ENCODE data around the gene ASS1.
"Not testable (repeated sequence)": the region's sequence is repeated elsewhere in the genome, so short reads cannot be mapped to it uniquely, and the experiment has no call there.

The ASS1 gene

DNA sequence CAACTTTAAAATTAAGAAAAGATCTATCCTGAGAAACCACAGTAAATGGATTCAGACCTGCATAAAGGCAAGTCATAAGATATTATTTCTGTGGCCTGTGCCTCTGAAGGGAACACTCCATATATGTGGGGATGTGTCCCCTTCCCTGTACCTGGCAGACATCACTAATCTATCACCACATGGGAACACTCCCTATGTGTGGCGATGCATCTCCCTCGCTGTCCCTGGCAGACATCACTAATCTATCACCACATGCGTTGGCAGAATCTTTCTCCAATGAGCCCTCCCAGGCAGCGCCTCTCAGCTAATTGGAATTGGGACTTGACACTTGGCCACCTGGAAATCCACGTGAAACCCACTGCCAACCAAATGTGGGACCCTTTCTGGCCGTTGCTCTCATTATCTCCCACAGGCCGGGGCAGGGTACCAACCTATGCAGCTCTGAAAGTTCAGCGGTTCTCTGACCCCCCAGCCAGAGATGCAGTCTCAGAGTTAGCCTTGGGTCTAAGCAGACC, 25.2 kb upstream of the ASS1 start:
- DNase-seq: no peak

DNA sequence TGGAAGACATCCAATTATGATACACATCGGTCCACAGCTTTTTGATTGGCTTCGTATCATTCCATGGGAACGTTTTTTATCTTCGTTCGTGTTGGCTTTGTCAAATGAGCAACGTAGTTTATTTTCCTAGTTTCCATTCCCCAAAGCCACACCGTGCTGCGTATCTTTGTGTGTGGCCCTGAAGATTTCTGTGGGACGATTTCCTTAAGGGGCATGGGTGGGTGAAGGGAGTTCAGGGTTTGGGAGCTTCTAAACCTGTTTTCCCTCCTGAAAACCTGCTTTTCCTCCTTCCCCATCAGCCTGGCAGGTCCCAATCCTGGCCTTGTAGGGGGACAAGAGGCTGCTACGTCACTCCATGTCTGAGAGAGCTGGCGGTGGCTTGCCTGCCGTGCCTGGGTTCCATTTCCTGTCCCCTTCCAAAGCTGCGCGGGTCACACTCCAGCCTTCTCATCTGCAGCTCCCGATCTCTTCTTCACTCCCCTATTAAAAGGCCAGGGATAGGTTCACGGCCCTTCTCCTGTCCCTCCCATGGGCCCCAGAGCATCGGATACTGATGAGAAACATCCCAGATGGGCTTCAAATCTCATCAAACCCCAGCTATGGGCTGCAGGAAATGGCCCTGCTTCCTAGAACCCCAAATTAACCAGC, 23.5 kb upstream of the ASS1 start:
- DNase-seq: no peak

DNA sequence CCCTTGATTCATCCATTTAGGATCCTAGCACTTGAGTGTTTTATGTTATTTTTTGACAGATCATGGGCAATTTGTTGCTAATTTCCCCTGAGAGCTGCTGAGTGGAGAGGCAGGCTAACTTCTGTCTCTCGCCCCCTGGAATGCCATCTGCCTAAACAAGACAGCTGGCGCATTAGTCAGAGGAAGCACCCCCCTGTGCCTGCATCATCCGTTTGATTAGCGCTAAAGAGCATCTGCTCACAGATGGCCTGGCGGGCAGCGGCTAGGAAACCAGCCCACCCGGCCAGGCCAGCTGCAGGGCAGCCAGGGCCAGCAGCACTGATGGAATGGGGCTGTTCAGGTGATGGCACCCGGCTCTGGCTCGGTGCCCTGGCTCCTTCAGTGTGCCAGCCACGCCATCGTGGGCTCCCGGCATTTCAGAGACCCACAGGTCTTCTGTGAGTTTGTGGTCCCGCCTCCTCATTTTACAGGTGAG, 22.9 kb upstream of the ASS1 start:
- DNase-seq: no peak

DNA sequence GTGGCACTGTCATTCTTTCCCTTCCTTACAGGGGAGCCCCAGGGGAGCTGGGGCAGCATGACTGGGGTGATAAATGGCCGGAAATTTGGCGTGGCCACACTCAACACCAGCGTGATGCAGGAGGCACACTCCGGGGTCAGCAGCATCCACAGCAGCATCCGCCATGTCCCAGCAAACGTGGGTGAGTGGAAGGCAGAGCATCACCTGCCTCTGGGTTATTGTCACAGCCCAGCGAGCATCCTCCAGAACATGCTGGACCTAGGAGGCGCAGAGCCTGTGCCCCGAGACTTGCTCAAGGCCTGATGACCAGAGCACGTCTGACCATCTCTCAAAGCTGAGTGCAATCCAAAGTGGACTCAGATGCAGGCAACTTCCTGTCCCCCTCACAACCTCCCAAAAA, 22.2 kb upstream of the ASS1 start:
- no peak for DNase-seq

DNA sequence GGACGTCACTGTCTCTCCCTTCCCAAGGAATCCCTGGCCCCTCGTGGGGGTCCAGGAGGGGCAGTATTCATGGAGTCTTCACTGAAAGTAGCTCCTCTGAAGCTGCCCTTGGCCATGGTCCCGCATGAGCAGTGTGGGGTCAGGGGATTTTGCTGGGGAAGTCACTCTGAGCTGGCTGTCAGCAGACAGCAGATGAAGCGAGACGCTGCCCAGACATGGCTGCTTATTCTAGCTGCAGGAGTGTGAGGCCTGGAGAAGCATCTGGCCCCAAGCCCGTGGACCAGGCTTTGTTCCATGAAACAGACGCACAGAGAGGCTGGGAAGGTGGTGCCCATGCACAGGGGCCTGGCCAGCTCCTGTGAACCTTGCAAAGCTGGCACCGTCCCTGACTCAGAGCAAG, 21.5 kb upstream of the ASS1 start:
- no peak for DNase-seq

DNA sequence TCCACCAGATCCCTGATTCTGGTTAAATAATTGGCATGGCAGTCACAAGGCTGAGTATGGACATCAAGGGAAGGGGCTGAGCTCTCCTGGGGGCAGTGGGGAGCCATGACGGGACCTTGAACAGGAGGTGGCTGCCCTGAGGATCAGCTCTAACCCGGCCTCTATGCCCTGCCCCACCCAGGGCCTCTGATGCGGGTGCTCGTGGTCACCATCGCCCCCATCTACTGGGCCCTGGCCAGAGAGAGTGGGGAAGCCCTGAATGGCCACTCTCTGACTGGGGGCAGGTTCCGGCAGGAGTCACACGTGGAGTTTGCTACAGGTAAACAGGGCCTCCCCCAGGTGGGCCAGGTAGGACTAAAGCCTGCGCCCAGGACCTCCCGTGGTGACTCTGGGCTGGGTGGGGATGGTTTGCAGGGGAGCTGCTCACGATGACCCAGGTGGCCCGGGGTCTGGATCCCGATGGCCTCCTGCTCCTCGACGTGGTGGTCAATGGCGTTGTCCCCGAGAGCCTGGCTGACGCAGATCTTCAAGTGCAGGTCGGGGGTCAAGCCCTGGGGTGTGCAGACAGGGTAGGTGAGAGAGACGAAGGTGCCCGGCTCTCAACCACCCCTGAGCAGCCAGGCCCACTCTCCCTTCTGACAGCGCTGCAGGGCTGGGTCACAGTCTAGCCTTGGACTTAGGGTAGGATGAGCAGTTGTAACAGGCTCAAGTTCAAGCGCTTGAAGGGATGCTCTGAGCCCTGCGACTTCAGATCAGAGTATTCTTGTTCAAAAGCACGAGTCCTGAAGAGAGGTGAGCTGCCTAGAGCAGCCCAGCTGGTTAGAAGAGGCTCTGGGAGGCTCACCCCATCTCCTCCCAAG, 19.9 kb upstream of the ASS1 start:
- no peak for DNase-seq

DNA sequence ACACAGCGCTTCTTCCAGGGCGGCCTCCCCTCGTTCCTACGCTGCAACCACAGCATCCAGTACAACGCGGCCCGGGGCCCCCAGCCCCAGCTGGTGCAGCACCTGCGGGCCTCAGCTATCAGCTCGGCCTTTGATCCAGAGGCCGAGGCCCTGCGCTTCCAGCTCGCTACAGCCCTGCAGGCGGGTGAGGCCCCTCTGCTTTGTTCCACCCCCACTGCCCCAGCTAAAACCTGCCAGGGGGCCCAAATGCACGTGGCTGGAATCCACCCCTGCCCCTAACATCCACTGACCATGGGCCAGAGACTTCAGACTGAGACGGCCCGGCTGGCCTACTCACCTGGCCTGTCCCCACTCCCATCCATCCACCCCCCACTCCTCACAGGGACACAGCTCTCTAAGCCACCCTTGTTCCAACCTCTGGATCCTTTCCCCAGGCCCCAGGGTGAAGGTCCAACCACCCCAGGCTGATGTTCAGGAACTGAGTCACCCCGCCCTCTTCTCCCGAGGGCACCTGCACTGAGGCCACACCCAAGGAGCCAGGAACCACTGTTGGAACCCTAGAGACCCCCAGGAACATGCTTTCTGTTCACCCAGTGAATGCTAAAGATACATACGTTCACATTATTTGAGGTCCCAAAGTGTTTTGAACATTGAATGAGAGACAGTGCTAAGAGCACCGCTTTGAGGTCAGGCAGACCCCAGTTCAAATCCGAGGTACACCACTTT, 18.9 kb upstream of the ASS1 start:
- no peak for DNase-seq

DNA sequence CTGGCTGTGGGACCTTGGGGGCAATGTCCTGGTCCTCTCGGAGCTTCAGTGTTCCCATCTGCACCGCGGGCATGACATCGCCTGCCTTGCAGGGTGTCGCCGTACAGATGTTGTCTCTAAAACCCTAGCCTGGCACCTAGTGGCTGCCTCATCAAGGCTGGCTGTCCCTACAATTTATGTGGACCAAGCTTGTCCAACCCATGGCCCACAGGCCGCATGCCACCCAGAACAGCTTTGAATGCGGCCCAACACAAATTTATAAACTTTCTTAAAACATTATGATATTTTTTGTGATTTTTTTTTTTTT, 18.3 kb upstream of the ASS1 start:
- no peak for DNase-seq

DNA sequence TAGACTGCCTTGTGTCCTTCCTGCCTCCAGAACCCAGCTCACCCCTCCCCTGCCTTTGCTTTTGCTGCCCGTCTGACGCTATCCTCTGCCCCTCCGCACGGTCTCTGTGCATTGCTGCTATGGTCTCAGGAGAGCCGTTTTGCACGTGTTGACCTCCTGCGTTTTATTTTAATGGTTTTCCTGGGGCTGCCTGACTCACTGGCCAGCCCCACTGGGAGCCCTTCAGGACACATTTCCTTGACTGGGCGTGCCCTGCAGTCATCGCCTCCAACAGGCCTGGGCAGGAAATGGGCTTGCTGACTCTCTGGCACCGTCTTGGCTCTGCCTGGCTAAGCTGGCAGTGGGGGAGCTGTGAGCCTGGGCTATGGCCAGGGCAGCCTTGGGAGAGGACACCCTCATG, 17.9 kb upstream of the ASS1 start:
- no peak for DNase-seq

DNA sequence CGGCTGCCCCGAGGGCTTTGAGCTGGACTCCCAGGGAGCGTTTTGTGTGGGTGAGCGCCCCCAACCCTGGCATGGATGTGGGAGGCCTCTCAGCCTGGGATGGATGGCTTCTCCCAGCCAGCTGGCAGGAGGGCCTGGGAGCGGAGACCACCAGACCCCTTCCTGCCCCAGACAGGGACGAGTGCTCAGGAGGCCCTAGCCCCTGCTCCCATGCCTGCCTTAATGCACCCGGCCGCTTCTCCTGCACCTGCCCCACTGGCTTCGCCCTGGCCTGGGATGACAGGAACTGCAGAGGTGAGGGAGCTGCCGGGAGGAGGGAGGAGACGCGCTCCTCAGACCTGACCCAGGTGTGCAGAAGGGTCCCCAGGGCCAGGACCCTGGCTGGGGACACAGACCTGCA, 17.4 kb upstream of the ASS1 start:
- DNase-seq: no peak

DNA sequence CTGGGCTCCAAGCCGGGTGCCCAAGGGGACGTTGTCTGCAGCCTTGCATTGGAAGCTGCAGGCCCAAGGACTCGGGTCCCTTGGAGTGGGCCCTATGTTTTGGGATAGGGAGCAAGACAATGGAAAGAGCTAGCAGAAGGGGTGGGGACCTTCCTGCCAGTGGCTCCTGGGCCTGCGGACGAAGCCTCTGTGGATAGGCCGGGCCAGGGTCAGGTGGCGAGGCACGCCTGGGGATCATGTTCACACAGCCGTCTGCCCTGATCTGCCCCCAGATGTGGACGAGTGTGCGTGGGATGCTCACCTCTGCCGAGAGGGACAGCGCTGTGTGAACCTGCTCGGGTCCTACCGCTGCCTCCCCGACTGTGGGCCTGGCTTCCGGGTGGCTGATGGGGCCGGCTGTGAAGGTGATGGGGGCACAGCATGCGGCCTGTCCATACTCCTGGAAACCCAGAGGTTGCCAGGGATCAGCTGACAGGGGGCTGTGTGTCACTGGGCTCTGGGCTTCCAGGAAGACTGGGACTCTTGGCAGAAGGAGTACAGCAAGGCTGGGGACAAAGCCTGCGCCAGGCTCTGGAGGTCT, 16.6 kb upstream of the ASS1 start:
- DNase-seq: no peak

DNA sequence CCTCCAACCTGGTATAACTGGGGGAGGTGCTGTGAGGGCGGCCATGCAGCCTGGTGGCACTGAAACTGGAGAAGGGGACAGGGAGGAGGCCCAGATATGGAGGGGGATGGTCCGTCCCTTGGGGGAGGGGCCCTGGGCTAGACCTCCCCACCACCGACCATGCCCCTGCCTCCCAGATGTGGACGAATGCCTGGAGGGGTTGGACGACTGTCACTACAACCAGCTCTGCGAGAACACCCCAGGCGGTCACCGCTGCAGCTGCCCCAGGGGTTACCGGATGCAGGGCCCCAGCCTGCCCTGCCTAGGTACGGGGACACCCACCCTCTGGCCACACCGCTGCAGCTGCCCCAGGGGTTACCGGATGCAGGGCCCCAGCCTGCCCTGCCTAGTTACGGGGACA, 15.4 kb upstream of the ASS1 start:
- no peak for DNase-seq

DNA sequence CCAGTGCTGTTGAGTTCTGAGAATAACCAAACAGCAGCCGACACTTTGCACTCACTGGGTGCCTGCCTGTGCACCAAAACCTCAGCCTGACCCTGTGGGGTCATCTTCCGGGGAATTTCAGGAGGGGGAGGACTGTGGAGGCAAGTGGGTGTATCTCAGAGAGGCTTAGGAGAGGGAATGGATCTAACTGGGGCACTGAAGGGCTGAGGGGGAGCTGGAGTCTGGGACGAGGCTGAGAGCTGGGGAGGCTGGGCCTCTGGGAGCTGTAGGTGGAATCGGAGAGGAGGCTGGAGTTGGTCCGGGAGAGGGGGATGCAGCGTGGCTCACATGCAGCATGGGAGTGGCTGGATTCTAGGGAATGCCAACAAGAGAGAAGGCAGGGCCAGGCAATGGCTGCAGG, 14.9 kb upstream of the ASS1 start:
- DNase-seq: no peak

DNA sequence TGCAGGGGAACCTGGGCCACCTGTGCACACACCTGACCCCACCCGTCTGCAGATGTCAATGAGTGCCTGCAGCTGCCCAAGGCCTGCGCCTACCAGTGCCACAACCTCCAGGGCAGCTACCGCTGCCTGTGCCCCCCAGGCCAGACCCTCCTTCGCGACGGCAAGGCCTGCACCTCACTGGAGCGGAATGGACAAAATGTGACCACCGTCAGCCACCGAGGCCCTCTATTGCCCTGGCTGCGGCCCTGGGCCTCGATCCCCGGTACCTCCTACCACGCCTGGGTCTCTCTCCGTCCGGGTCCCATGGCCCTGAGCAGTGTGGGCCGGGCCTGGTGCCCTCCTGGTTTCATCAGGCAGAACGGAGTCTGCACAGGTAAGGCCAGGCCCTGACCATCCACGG, 14.5 kb upstream of the ASS1 start:
- no peak for DNase-seq

DNA sequence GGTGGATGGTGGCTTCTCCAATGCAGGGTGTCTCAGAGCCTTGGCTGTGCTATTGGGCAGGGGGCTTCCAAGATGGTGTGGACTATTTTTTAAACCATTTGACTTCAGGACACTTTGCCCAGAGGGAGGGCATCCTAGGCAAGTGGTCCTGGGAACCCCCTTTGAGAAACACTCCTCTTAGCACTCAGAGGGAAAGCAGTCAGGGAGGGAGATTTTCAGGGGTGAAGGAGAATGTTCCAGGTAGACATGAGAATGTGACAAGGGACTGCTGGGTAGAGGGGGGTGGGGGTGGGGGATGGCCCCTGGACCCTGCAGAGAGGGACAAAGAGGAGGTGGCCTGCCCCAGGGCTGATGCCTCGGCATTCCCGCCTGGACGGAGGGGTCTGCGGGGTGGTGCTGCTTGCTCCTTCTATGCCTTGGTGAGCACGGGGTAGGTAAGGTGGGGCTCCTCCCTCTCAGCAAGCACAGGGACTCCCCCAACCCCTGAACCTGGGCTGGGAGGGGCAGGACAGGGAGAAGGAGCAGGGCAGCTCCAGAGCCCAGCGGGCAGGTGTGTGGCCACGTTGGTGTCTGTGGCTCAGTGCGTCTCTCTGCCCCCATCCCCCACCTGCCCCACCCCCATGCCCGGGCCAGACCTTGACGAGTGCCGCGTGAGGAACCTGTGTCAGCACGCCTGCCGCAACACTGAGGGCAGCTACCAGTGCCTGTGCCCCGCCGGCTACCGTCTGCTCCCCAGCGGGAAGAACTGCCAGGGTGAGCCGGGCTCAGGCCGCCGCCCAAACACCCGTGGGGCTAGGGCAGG, 13.8 kb upstream of the ASS1 start:
- no peak for DNase-seq

DNA sequence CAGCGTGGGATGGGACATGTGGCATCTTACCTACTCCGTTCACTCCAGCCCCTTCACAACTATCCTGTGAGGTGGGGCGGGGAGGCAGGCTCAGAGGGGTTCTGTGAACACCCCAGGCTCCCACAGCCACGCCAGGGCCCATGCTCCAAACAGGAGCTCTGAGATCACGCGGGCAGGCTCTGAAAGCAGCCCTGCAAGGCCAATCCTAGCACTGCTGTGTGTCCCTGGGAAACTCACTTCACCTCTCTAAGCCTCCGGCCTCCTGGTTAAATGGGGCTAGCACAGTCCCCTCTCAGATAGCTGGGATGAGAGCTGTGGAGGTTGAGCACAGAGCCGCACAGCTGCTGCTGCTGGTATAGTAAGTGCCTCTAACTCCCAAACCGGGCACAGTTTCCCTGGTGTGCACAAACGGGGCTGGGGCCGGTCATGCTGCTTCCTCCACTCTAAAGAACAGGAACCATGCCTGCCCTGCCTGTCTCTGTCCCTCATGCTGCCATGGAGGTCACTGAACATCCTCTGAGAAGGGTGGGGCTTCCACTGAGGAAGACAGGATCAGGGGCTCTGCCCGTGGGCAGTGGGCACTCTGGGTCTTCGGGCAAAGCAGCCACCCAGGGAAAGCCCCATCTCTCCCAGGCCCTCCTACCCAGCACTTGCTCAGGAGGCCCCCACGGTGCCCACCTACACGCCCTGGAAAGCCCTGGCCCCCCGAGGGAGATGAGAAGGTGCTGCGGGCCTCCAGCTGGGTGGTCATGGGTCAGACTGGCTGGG, 13.0 kb upstream of the ASS1 start:
- no peak for DNase-seq

DNA sequence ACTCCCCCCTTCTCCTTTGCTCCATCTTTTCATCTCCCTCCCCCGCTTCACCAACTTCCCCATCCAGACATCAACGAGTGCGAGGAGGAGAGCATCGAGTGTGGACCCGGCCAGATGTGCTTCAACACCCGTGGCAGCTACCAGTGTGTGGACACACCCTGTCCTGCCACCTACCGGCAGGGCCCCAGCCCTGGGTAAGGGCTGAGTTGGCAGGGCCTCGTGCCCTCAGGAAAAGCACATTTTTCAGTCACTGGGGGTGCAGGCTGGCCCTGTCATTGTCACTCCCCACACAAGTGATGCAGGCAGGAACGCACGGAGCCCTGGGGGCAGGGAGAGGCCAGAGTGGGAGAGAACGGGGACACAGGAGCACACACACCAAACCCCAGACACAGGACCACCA, 12.4 kb upstream of the ASS1 start:
- DNase-seq: no peak

DNA sequence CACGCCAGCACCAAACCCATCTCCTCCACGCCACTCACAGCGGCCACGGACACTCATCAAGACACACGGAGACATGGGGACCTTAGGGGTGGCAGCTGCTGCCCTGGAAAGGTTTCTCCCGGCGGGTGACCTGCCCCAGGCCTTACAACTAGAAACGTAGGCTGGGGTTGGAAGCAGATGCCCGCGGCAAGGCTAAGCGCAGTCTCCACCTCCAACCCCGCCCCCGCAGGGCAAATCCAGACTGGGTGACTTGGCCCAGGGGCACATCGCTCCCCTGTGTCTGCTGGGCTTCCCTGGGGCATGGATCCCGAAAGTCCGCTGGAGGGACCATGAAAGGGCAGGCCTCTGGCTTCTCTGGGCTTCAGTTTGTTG, 12.0 kb upstream of the ASS1 start:
- DNase-seq: no peak

DNA sequence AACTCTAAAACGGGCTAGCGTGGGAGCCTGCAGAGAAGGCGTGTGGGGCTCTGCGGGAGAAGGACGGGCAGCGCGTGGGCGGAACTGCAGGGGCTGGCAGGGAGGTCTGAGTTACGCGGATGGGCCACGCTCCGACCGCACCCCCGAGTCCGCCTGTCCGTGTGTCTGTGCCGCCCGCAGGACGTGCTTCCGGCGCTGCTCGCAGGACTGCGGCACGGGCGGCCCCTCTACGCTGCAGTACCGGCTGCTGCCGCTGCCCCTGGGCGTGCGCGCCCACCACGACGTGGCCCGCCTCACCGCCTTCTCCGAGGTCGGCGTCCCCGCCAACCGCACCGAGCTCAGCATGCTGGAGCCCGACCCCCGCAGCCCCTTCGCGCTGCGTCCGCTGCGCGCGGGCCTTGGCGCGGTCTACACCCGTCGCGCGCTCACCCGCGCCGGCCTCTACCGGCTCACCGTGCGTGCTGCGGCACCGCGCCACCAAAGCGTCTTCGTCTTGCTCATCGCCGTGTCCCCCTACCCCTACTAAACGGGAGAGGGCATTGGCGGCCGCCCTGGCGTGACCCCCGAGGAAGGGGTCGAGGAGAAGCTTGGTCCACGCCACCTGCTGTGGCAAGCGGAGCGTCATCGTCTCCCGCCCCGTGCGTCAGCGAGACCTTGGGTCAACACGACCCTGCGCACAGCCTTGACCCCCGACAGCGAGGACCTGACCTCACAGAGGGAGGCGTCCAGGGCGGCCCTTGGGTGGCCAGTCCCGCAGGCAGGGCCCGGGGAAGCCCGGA, 11.4 kb upstream of the ASS1 start:
- DNase-seq: no peak

DNA sequence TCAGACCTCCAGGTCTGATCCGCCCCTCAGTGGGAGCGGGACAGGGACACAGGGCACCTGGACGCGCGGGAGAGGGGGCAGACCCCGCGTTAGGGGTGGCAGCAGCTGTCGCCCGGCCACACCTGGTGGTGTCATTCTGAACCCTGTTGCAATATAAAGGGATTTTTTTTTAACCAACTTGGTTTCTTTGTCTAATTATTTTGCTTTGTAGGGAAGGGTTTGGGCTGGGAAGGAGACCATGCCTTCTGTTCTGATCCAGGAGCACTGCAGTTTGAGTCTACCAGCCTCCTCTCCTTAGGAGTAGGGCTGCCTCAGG, 10.9 kb upstream of the ASS1 start:
- DNase-seq: no peak

DNA sequence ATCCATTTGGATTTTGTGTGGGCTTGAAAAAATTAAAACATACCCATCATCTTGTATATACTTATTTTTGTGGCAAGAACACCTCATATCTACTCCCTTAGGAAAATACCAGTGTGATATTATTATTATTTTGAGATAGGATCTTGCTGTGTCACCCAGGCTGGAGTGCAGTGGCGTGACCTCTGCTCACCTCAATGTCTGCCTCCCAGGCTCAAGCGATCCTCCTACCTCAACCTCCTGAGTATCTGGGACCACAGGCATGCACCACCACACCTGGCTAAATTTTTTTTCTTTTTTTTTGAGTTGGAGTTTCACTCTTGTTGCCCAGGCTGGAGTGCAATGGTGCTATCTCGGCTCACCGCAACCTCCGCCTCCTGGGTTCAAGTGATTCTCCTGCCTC, 10.1 kb upstream of the ASS1 start:
- not testable (repeated sequence) for DNase-seq

All from T-helper 9 cell (primary cell).